Measurements from ENCODE around the gene LCLAT1.

DNA sequence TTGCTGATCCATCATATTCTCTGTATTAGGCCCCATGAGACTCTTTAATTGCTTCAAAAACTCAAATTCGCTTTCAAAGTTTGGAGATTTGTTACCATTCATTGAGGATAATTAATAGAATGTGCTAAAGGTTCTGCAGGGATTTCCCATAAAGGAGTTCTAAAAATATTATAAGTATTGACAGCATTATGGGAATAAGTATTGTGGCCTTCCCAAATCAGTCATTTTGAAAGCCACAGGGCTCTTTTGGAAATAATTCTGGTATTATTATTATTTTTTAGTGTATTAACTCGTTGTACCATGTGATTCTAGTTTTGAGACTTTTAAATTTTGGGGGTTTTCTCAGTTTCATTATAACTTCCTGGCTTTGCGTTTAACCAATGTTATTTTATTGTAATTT is 37.1 kb downstream of the LCLAT1 start:
- TF ChIP-seq, protein P1, sequence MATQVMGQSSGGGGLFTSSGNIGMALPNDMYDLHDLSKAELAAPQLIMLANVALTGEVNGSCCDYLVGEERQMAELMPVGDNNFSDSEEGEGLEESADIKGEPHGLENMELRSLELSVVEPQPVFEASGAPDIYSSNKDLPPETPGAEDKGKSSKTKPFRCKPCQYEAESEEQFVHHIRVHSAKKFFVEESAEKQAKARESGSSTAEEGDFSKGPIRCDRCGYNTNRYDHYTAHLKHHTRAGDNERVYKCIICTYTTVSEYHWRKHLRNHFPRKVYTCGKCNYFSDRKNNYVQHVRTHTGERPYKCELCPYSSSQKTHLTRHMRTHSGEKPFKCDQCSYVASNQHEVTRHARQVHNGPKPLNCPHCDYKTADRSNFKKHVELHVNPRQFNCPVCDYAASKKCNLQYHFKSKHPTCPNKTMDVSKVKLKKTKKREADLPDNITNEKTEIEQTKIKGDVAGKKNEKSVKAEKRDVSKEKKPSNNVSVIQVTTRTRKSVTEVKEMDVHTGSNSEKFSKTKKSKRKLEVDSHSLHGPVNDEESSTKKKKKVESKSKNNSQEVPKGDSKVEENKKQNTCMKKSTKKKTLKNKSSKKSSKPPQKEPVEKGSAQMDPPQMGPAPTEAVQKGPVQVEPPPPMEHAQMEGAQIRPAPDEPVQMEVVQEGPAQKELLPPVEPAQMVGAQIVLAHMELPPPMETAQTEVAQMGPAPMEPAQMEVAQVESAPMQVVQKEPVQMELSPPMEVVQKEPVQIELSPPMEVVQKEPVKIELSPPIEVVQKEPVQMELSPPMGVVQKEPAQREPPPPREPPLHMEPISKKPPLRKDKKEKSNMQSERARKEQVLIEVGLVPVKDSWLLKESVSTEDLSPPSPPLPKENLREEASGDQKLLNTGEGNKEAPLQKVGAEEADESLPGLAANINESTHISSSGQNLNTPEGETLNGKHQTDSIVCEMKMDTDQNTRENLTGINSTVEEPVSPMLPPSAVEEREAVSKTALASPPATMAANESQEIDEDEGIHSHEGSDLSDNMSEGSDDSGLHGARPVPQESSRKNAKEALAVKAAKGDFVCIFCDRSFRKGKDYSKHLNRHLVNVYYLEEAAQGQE (IDR thresholded peaks at IDR 0.05), result no peak
- TF ChIP-seq GABPA (IDR thresholded peaks at IDR 0.05 in 1 of 2, conservative IDR thresholded peaks at IDR 0.05 in 1 of 2) (no peak), RAD21 (IDR thresholded peaks at IDR 0.05) (no peak), TAF1 (conservative IDR thresholded peaks at IDR 0.05) (no peak), JUND (IDR thresholded peaks at IDR 0.05) (no peak)
- TF ChIP-seq, protein P2, sequence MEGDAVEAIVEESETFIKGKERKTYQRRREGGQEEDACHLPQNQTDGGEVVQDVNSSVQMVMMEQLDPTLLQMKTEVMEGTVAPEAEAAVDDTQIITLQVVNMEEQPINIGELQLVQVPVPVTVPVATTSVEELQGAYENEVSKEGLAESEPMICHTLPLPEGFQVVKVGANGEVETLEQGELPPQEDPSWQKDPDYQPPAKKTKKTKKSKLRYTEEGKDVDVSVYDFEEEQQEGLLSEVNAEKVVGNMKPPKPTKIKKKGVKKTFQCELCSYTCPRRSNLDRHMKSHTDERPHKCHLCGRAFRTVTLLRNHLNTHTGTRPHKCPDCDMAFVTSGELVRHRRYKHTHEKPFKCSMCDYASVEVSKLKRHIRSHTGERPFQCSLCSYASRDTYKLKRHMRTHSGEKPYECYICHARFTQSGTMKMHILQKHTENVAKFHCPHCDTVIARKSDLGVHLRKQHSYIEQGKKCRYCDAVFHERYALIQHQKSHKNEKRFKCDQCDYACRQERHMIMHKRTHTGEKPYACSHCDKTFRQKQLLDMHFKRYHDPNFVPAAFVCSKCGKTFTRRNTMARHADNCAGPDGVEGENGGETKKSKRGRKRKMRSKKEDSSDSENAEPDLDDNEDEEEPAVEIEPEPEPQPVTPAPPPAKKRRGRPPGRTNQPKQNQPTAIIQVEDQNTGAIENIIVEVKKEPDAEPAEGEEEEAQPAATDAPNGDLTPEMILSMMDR (IDR thresholded peaks at IDR 0.05; ENCODE audit: low read depth, low read length, missing input control), result no peak
